ENCODE results near the gene GINS1. TPM values are rescaled to one million over a fixed set of nuclear protein-coding genes. Genes with fewer than 3 reads are reported as not detected.

Gene GINS1
- polyA plus RNA-seq, 1 experiment, result 3.7 TPM

GRCh38 chr20:25479638-25480037 is 72.2 kb downstream of the GINS1 start:
- Histone ChIP-seq H3K9me3 (ENCODE audit: control insufficient read depth, insufficient read depth, low read length) (no peaks in the 10 kb centered on the region; the same call in 1 of the 2 replicates), H3K4me3 (ENCODE audit: low read depth, low read length) (no peak overlapping the region), H3K27me3 (ENCODE audit: control insufficient read depth, insufficient read depth, low read length) (no peaks in the 10 kb centered on the region), H3K27ac (ENCODE audit: low read depth, low read length) (no peak overlapping the region)
- TF ChIP-seq CTCF (IDR thresholded peaks at IDR 0.05; ENCODE audit: low read depth, low read length), result no peak
- no peak for DNase-seq (ENCODE audit: low read depth, low spot score)
- ChIA-PET POLR2A (no interaction called here), CTCF (no interaction called here)

- Histone ChIP-seq H3K27me3 (ENCODE audit: control insufficient read depth, insufficient read depth, low read length) (no peaks in the 10 kb centered on the region), H3K9me3 (ENCODE audit: control insufficient read depth, insufficient read depth, low read length) (no peaks in the 10 kb centered on the region; the same call in 1 of the 2 replicates), H3K27ac (ENCODE audit: low read depth, low read length) (no peak overlapping the region), H3K4me3 (ENCODE audit: low read depth, low read length) (no peak overlapping the region)
- TF ChIP-seq CTCF (IDR thresholded peaks at IDR 0.05; ENCODE audit: low read depth, low read length), result no peak
- no peak for DNase-seq (ENCODE audit: low read depth, low spot score)
- ChIA-PET CTCF (no interaction called here), POLR2A (no interaction called here)
Observed at GRCh38 chr20:25480156-25480555, 72.7 kb downstream of the GINS1 start.

- H3K27me3 ChIP-seq (ENCODE audit: control insufficient read depth, insufficient read depth, low read length), result no peaks in the 10 kb centered on the region
- POLR2A ChIA-PET, result no interaction called here
- H3K4me3 ChIP-seq (ENCODE audit: low read depth, low read length), result no peak overlapping the region
- CTCF ChIA-PET, result no interaction called here
- no peak for DNase-seq (ENCODE audit: low read depth, low spot score)
- H3K27ac ChIP-seq (ENCODE audit: low read depth, low read length), result no peak overlapping the region
- no peak for TF ChIP-seq CTCF (IDR thresholded peaks at IDR 0.05; ENCODE audit: low read depth, low read length)
- H3K9me3 ChIP-seq (ENCODE audit: control insufficient read depth, insufficient read depth, low read length), result no peaks in the 10 kb centered on the region; the same call in 1 of the 2 replicates
Observed at GRCh38 chr20:25480797-25481196, 73.3 kb downstream of the GINS1 start.

- POLR2A ChIA-PET, result no interaction called here
- no peaks in the 10 kb centered on the region; the same call in 1 of the 2 replicates for H3K9me3 ChIP-seq (ENCODE audit: control insufficient read depth, insufficient read depth, low read length)
Observed at GRCh38 chr20:25481235-25481917, 73.9 kb downstream of the GINS1 start.

More at GRCh38 chr20:25481235-25481917, 73.9 kb downstream of the GINS1 start:
- Histone ChIP-seq H3K27me3 (ENCODE audit: control insufficient read depth, insufficient read depth, low read length) (no peaks in the 10 kb centered on the region), H3K4me3 (ENCODE audit: low read depth, low read length) (no peak overlapping the region), H3K27ac (ENCODE audit: low read depth, low read length) (no peak overlapping the region)
- TF ChIP-seq CTCF (IDR thresholded peaks at IDR 0.05; ENCODE audit: low read depth, low read length), result peak; percentile 26; the same call in 1 of the 2 replicates
- DNase-seq (ENCODE audit: low read depth, low spot score), result no peak
- CTCF ChIA-PET, result no interaction called here
